Keratinocyte (primary cell): Measurements from ENCODE around the gene CCDC127. TPM values are rescaled to one million over a fixed set of nuclear protein-coding genes. Genes with fewer than 3 reads are reported as not detected.

Experiments
- DNase-seq: peaks from one replicate; pipeline ENCODE4 v3.0.0-alpha.2; 2011; ENCODE audit warnings: low read depth, missing footprints, low spot score
- FAIRE-seq: peaks from 2 replicates; lab custom pipeline; 2011; peaks lifted over from hg19 to GRCh38; lab: Jason Lieb, UNC
- H2AFZ ChIP-seq: 2 replicates; pipeline ENCODE4 v1.6.0; 2012; ENCODE audit warnings: low read length, control low read depth, inconsistent platforms; ENCODE audit not compliant: control insufficient read depth
- H3K27ac ChIP-seq: 2 replicates; pipeline ENCODE4 v1.5.1; 2011; ENCODE audit warnings: low read length; ENCODE audit not compliant: control insufficient read depth, insufficient read depth
- H3K27me3 ChIP-seq: 3 replicates; pipeline ENCODE4 v1.6.0; 2011; ENCODE audit warnings: low read length; ENCODE audit not compliant: control insufficient read depth, insufficient read depth; ENCODE audit errors: extremely low read depth
- H3K36me3 ChIP-seq, 2 experiments: 2 replicates in 1 of 2; 3 replicates in 1 of 2; pipeline ENCODE4 v1.5.1; 2011; ENCODE audit warnings: low read length in 2 of 2, mild to moderate bottlenecking in 1 of 2; ENCODE audit not compliant: control insufficient read depth in 2 of 2, insufficient read depth in 2 of 2; ENCODE audit errors: extremely low read depth in 1 of 2
- H3K4me1 ChIP-seq: 3 replicates; pipeline ENCODE4 v1.5.1; 2011; ENCODE audit warnings: low read length; ENCODE audit not compliant: control insufficient read depth, insufficient read depth; ENCODE audit errors: extremely low read depth
- H3K4me2 ChIP-seq: 3 replicates; pipeline ENCODE4 v1.6.0; 2011; ENCODE audit warnings: low read depth, low read length; ENCODE audit not compliant: control insufficient read depth, insufficient read depth; ENCODE audit errors: extremely low read depth
- H3K4me3 ChIP-seq, 3 experiments: fragments of 200-600 bp in 1 of 3; sonication (generic) in 1 of 3; 2 replicates in 2 of 3; 3 replicates in 1 of 3; pipeline ENCODE4 v1.5.1; 2011 to 2016; ENCODE audit warnings: low read length in 3 of 3, mild to moderate bottlenecking in 3 of 3, control low read depth in 2 of 3, inconsistent platforms in 1 of 3, low read depth in 1 of 3, mixed read lengths in 1 of 3, mixed run types in 1 of 3, moderate library complexity in 1 of 3; ENCODE audit not compliant: control insufficient read depth in 2 of 3, insufficient read depth in 2 of 3; ENCODE audit errors: extremely low read depth in 1 of 3
- H3K79me2 ChIP-seq: 2 replicates; pipeline ENCODE4 v1.6.0; 2012; ENCODE audit warnings: low read length; ENCODE audit not compliant: control insufficient read depth, insufficient read depth
- H3K9ac ChIP-seq: 3 replicates; pipeline ENCODE4 v1.6.0; 2011; ENCODE audit warnings: low read length; ENCODE audit not compliant: control insufficient read depth, insufficient read depth; ENCODE audit errors: extremely low read depth
- H3K9me1 ChIP-seq: 3 replicates; pipeline ENCODE4 v1.6.0; 2011; ENCODE audit warnings: low read length; ENCODE audit not compliant: control insufficient read depth, insufficient read depth; ENCODE audit errors: extremely low read depth
- H3K9me3 ChIP-seq: 2 replicates; pipeline ENCODE4 v1.5.1; 2012; ENCODE audit warnings: low read depth, low read length; ENCODE audit not compliant: control insufficient read depth
- H4K20me1 ChIP-seq: 3 replicates; pipeline ENCODE4 v1.6.0; 2011; ENCODE audit warnings: low read length; ENCODE audit not compliant: control insufficient read depth, insufficient read depth; ENCODE audit errors: extremely low read depth
- EZH2 ChIP-seq: IDR thresholded peaks from one replicate; pipeline ENCODE4 v1.6.1; 2012; ENCODE audit warnings: inconsistent platforms, mild to moderate bottlenecking, low read length, moderate library complexity
- dilution Hi-C: fragments of 300-500 bp; cut with MboI; formaldehyde crosslinking; loops from one replicate; pipeline ENCODE4 v1.7.0; 2020; ENCODE audit warnings: low sequenced_read_pairs; ENCODE audit not compliant: extremely low pct_ligation_motif_present
- polyA plus RNA-seq, 5 experiments: library from polyadenylated mRNA; depleted of rRNA in 3 of 5; stranded (reverse) in 3 of 5; stranded (forward) in 1 of 5; unstranded in 1 of 5; fragments of >200 nt; gene quantifications; 1 replicate in 1 of 5; 2 replicates in 3 of 5; 3 replicates in 1 of 5; pipeline versions ENCODE4 v1.2.1 to v1.2.3, GENCODE V29; 2011 to 2012; ENCODE audit warnings: missing spikeins in 2 of 5, low read depth in 1 of 5, low replicate concordance in 1 of 5
- TF ChIP-seq, protein P1 (sequence below), 3 experiments: IDR thresholded peaks in 1 of 3; conservative IDR thresholded peaks in 1 of 3; optimal IDR thresholded peaks in 1 of 3; 2 replicates in 2 of 3; 3 replicates in 1 of 3; pipeline versions ENCODE3 to v1.5.1; 2011; ENCODE audit warnings: low read length in 3 of 3, mild to moderate bottlenecking in 3 of 3, moderate library complexity in 2 of 3, control low read depth in 1 of 3, inconsistent platforms in 1 of 3; ENCODE audit not compliant: insufficient read depth in 2 of 3; ENCODE audit errors: extremely low read depth in 1 of 3

CCDC127 gene
- polyA plus RNA-seq, 1 donor (not counting 4 experiments of a cell fraction or from before 2014, with no cell fraction given) = 4.9 TPM

DNA sequence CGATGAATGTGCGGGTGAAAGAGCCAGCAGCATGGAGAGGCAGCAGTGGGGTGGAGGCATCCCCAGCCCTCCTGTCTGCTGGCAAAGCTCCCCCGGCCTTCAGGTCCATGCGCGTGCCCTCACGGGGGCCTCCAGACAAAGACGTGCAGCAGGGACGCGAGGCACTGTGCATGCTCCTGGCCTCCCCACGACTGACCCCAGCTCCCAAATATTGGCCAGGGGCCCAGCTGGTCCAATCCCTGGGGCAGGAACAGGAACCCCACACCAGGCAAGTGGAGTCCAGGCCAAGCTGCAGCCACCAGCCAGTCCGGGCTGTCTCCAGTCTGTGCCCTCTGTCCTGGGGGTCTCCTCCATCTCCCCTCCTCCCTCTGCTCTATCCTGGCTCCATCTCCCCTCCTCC is 60.2 kb downstream of the CCDC127 start:
- no peaks in the 10 kb centered on the region for H4K20me1 ChIP-seq
- TF ChIP-seq, protein P1, sequence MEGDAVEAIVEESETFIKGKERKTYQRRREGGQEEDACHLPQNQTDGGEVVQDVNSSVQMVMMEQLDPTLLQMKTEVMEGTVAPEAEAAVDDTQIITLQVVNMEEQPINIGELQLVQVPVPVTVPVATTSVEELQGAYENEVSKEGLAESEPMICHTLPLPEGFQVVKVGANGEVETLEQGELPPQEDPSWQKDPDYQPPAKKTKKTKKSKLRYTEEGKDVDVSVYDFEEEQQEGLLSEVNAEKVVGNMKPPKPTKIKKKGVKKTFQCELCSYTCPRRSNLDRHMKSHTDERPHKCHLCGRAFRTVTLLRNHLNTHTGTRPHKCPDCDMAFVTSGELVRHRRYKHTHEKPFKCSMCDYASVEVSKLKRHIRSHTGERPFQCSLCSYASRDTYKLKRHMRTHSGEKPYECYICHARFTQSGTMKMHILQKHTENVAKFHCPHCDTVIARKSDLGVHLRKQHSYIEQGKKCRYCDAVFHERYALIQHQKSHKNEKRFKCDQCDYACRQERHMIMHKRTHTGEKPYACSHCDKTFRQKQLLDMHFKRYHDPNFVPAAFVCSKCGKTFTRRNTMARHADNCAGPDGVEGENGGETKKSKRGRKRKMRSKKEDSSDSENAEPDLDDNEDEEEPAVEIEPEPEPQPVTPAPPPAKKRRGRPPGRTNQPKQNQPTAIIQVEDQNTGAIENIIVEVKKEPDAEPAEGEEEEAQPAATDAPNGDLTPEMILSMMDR (optimal IDR thresholded peaks at IDR 0.05 in 1 of 3, IDR thresholded peaks at IDR 0.05 in 1 of 3, conservative IDR thresholded peaks at IDR 0.05 in 1 of 3; ENCODE audit: extremely low read depth in 1 of 3, insufficient read depth in 2 of 3, low read length in 3 of 3) = no peak
- no peak for TF ChIP-seq EZH2
- DNase-seq (no peak), FAIRE-seq (no peak)
- H3K9me1 ChIP-seq = no peaks in the 10 kb centered on the region
- no peaks in the 10 kb centered on the region for H3K9me3 ChIP-seq
- H3K36me3 ChIP-seq = no peaks in the 10 kb centered on the region
- no peaks in the 10 kb centered on the region for H3K79me2 ChIP-seq
- no peak overlapping the region for H3K9ac ChIP-seq
- no peaks in the 10 kb centered on the region for H3K4me1 ChIP-seq
- H3K4me2 ChIP-seq = no peak overlapping the region
- no peak overlapping the region for H3K4me3 ChIP-seq
- H3K27ac ChIP-seq = no peak overlapping the region
- no peaks in the 10 kb centered on the region for H3K27me3 ChIP-seq
- dilution Hi-C loops = no loop called here
- no peak overlapping the region for H2AFZ ChIP-seq

DNA sequence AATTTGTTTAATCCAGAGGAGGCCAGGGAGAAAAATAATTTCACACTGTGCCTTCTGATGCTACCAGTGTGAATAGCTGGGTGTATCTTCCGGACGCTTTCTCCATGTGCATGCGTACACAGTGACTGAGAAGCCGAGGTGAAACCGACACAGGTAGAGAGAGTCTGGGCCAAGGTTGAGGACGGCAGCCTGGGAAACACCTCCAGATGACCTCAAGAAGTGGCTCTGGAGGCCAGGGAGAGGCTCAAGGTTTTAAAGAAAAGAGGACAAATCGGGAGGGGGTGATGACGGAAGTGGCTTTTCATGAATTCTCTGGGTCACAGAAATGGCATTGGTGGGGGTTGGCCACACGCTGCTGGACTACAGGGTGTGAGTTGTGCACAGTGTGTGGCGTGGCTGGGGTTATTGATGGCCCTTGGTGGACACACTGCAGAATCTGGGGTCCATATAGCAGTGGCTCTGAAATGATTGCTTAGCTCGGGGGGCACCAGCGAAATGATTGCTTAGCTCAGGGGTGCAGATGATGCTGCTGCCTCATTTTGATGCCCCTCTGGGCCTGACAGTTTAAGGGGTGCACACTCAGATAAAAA is 60.7 kb downstream of the CCDC127 start:
- H3K4me3 ChIP-seq = no peak overlapping the region
- no peaks in the 10 kb centered on the region for H4K20me1 ChIP-seq
- no peaks in the 10 kb centered on the region for H3K36me3 ChIP-seq
- DNase-seq (no peak), FAIRE-seq (no peak)
- no peaks in the 10 kb centered on the region for H3K4me1 ChIP-seq
- no peak overlapping the region for H3K4me2 ChIP-seq
- H3K27me3 ChIP-seq = no peaks in the 10 kb centered on the region
- no peaks in the 10 kb centered on the region for H3K79me2 ChIP-seq
- dilution Hi-C loops = no loop called here
- TF ChIP-seq, protein P1 (optimal IDR thresholded peaks at IDR 0.05 in 1 of 3, IDR thresholded peaks at IDR 0.05 in 1 of 3, conservative IDR thresholded peaks at IDR 0.05 in 1 of 3; ENCODE audit: extremely low read depth in 1 of 3, insufficient read depth in 2 of 3, low read length in 3 of 3) = no peak
- H3K27ac ChIP-seq = no peak overlapping the region
- H3K9me3 ChIP-seq = no peaks in the 10 kb centered on the region
- no peak overlapping the region for H3K9ac ChIP-seq
- H3K9me1 ChIP-seq = no peaks in the 10 kb centered on the region
- H2AFZ ChIP-seq = no peak overlapping the region
